Endothelial cell (in vitro differentiated cells): ENCODE data around the gene RIMKLB. TPM values are rescaled to one million over a fixed set of nuclear protein-coding genes. Genes with fewer than 3 reads are reported as not detected.
"Not testable (repeated sequence)": the region's sequence is repeated elsewhere in the genome, so short reads cannot be mapped to it uniquely, and the experiment has no call there.

Experiments
- DNase-seq: peaks from one replicate; pipeline ENCODE4 v3.0.0; 2021; ENCODE audit warnings: low spot score
- H3K27ac Mint-ChIP-seq: one replicate; pipeline ENCODE4 v1.8.0; 2021; ENCODE audit warnings: mixed read lengths, inconsistent platforms; ENCODE audit not compliant: unreplicated experiment
- H3K27me3 Mint-ChIP-seq: one replicate; pipeline ENCODE4 v1.8.0; 2021; ENCODE audit warnings: mild to moderate bottlenecking, moderate library complexity, mixed read lengths, inconsistent platforms; ENCODE audit not compliant: unreplicated experiment
- H3K36me3 Mint-ChIP-seq: one replicate; pipeline ENCODE4 v1.8.0; 2021; ENCODE audit warnings: mild to moderate bottlenecking, low read depth, mixed read lengths, inconsistent platforms; ENCODE audit not compliant: unreplicated experiment
- H3K4me1 Mint-ChIP-seq: one replicate; pipeline ENCODE4 v1.8.0; 2021; ENCODE audit warnings: mild to moderate bottlenecking, mixed read lengths, inconsistent platforms; ENCODE audit not compliant: unreplicated experiment
- H3K4me3 Mint-ChIP-seq: one replicate; pipeline ENCODE4 v1.8.0; 2021; ENCODE audit warnings: mild to moderate bottlenecking, mixed read lengths, inconsistent platforms; ENCODE audit not compliant: unreplicated experiment
- H3K9me3 Mint-ChIP-seq: one replicate; pipeline ENCODE4 v1.8.0; 2021; ENCODE audit warnings: mixed read lengths, inconsistent platforms; ENCODE audit not compliant: unreplicated experiment
- CTCF ChIP-seq: fragments of 200-600 bp; sonication (generic); IDR thresholded peaks from one replicate; pipeline ENCODE4 v1.5.0; 2021; ENCODE audit warnings: antibody characterized with exemption; ENCODE audit not compliant: unreplicated experiment
- total RNA-seq: library from RNA; stranded (reverse); fragmentation: NEBNext Ultra II Directional; extraction: Animal tissue kit (Norgen Biotek cat#: 25700); gene quantifications from one replicate; pipeline ENCODE4 v1.2.1, GENCODE V29; 2021; ENCODE audit not compliant: unreplicated experiment

The RIMKLB gene
- total RNA-seq, 1 donor from 2014 or later, result 101 TPM

GRCh38 chr12:8746046-8746445 lies 48.3 kb downstream of the RIMKLB start:
- no peak for TF ChIP-seq CTCF
- peaks cover 3% of the 10 kb centered on the region for H3K27me3 Mint-ChIP-seq
- peaks cover 3% of the 10 kb centered on the region for H3K36me3 Mint-ChIP-seq
- H3K27ac Mint-ChIP-seq, result no peak overlapping the region
- peaks cover 4% of the 10 kb centered on the region for H3K4me1 Mint-ChIP-seq
- H3K4me3 Mint-ChIP-seq, result no peak overlapping the region
- no peaks in the 10 kb centered on the region for H3K9me3 Mint-ChIP-seq
- DNase-seq, result no peak

GRCh38 chr12:8760076-8760475 lies 62.3 kb downstream of the RIMKLB start:
- not testable (repeated sequence) for H3K4me3 Mint-ChIP-seq, H3K27ac Mint-ChIP-seq, H3K27me3 Mint-ChIP-seq, H3K9me3 Mint-ChIP-seq, DNase-seq
- Mint-ChIP-seq H3K4me1 (peaks cover 13% of the 10 kb centered on the region), H3K36me3 (peaks cover 47% of the 10 kb centered on the region)

- peaks cover 33% of the 10 kb centered on the region for H3K4me1 Mint-ChIP-seq
- not testable (repeated sequence) for DNase-seq, H3K27me3 Mint-ChIP-seq, H3K9me3 Mint-ChIP-seq
- peak overlapping the region; percentile 4 for H3K27ac Mint-ChIP-seq
- peak overlapping the region; percentile 52 for H3K4me3 Mint-ChIP-seq
- peaks cover 45% of the 10 kb centered on the region for H3K36me3 Mint-ChIP-seq
These were observed 64.9 kb downstream of the RIMKLB start for GRCh38 chr12:8762701-8763100.

GRCh38 chr12:8766121-8766520 lies 68.3 kb downstream of the RIMKLB start:
- peaks cover 19% of the 10 kb centered on the region for H3K36me3 Mint-ChIP-seq
- H3K4me1 Mint-ChIP-seq, result peaks cover 34% of the 10 kb centered on the region
- not testable (repeated sequence) for H3K9me3 Mint-ChIP-seq, H3K27ac Mint-ChIP-seq, DNase-seq, H3K4me3 Mint-ChIP-seq, H3K27me3 Mint-ChIP-seq

GRCh38 chr12:8770499-8770898 lies 72.7 kb downstream of the RIMKLB start:
- no peak for DNase-seq
- Mint-ChIP-seq H3K27ac (no peak overlapping the region), H3K36me3 (peaks cover 12% of the 10 kb centered on the region), H3K27me3 (peaks cover 2% of the 10 kb centered on the region), H3K4me1 (peaks cover 24% of the 10 kb centered on the region), H3K4me3 (no peak overlapping the region), H3K9me3 (no peaks in the 10 kb centered on the region)
- TF ChIP-seq CTCF, result no peak

- no peak for DNase-seq
- TF ChIP-seq CTCF, result no peak
- Mint-ChIP-seq H3K9me3 (no peaks in the 10 kb centered on the region), H3K36me3 (peaks cover 12% of the 10 kb centered on the region), H3K27ac (peak overlapping the region; percentile 57), H3K4me1 (peaks cover 20% of the 10 kb centered on the region), H3K4me3 (no peak overlapping the region), H3K27me3 (peaks cover 2% of the 10 kb centered on the region)
These were observed 73.3 kb downstream of the RIMKLB start for GRCh38 chr12:8771072-8771471.
